ENCODE data around the gene RBCK1. TPM values are rescaled to one million over a fixed set of nuclear protein-coding genes. Genes with fewer than 3 reads are reported as not detected.

The RBCK1 gene
- total and polyA plus RNA-seq, 2 donors (not counting 1 experiment from before 2014, with no cell fraction given): 128 to 135 TPM

DNA sequence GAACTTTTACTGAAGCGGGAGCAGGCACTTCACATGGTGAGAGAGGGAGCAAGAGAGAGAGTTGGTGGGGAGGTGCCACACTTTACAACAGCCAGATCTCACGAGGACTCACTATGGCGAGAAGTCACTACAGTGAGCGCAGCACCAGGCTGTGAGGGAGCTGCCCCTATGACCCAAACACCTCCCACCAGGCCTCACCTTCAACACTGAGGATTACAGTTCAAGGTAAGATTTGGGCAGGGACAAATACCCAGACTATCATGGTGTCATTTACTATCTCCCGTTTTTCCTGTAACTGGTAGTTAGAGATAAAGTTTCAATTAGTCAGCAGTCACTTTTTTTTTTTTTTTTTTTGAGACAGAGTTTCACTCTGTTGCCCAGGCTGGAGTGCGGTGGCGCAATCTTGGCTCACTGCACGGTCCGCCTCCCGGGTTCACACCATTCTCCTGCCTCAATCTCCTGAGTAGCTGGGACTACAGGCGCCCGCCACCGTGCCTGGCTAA, 7.8 kb downstream of the RBCK1 start:
- no peak overlapping the region for H2AFZ ChIP-seq (ENCODE audit: insufficient read depth, low read depth, low read length, poor library complexity, severe bottlenecking)
- no peaks in the 10 kb centered on the region for H3K9me3 ChIP-seq (ENCODE audit: control extremely low read depth in 1 of 3, control insufficient read depth in 2 of 3, insufficient read depth in 1 of 3, low read length in 2 of 3)
- no peak for ATAC-seq (ENCODE audit: low read depth)
- peaks cover 29% of the 10 kb centered on the region for H4K20me1 ChIP-seq (ENCODE audit: control insufficient read depth, insufficient read depth, low read length, poor library complexity, severe bottlenecking)
- no peak overlapping the region for H3K4me3 ChIP-seq (ENCODE audit: control extremely low read depth in 1 of 5, extremely low read depth in 1 of 5, insufficient read depth in 1 of 5, low read depth in 2 of 5, low read length in 4 of 5)
- H3K27me3 ChIP-seq (replicated peaks in 1 of 4; ENCODE audit: control extremely low read depth in 1 of 4, control insufficient read depth in 3 of 4, insufficient read depth in 4 of 4, low read length in 3 of 4): no peaks in the 10 kb centered on the region
- peaks cover 0 to 39% of the 10 kb centered on the region in 2 experiments for H3K36me3 ChIP-seq (replicated peaks in 1 of 2; ENCODE audit: control extremely low read depth in 1 of 2, control insufficient read depth in 1 of 2, extremely low read depth in 1 of 2, insufficient read depth in 2 of 2, low read length in 1 of 2)
- Mint-ChIP-seq H3K27ac (no peak overlapping the region), H3K4me3 (no peak overlapping the region), H3K4me1 (peaks cover 19% of the 10 kb centered on the region), H3K27me3 (no peaks in the 10 kb centered on the region), H3K9me3 (ENCODE audit: insufficient read depth) (no peaks in the 10 kb centered on the region)
- H3K27ac ChIP-seq (ENCODE audit: low read length in 2 of 2): no peak overlapping the region
- DNase-seq: no peak
- 97% methylated on average over 6 of the region's 13 CpGs for WGBS (ENCODE audit: insufficient coverage)
- CTCF ChIA-PET: no interaction called here
- H3K9ac ChIP-seq (ENCODE audit: low read length): no peak overlapping the region
- H3K4me2 ChIP-seq (replicated peaks; ENCODE audit: low read depth, low read length, poor library complexity, severe bottlenecking): no peak overlapping the region
- H3K79me2 ChIP-seq (ENCODE audit: control insufficient read depth, insufficient read depth, low read length): peaks cover 59% of the 10 kb centered on the region
- TF ChIP-seq, protein P1, sequence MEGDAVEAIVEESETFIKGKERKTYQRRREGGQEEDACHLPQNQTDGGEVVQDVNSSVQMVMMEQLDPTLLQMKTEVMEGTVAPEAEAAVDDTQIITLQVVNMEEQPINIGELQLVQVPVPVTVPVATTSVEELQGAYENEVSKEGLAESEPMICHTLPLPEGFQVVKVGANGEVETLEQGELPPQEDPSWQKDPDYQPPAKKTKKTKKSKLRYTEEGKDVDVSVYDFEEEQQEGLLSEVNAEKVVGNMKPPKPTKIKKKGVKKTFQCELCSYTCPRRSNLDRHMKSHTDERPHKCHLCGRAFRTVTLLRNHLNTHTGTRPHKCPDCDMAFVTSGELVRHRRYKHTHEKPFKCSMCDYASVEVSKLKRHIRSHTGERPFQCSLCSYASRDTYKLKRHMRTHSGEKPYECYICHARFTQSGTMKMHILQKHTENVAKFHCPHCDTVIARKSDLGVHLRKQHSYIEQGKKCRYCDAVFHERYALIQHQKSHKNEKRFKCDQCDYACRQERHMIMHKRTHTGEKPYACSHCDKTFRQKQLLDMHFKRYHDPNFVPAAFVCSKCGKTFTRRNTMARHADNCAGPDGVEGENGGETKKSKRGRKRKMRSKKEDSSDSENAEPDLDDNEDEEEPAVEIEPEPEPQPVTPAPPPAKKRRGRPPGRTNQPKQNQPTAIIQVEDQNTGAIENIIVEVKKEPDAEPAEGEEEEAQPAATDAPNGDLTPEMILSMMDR (IDR thresholded peaks at IDR 0.05): no peak
- no peak for TF ChIP-seq EZH2 (IDR thresholded peaks at IDR 0.05; ENCODE audit: borderline replicate concordance, insufficient read depth, low read depth, low read length, poor library complexity, severe bottlenecking)
- intact Hi-C loops (cut with micrococcal nuclease): no loop called here
- peaks cover 0 to 4% of the 10 kb centered on the region in 2 donors for H3K4me1 ChIP-seq (ENCODE audit: control insufficient read depth in 2 of 2, insufficient read depth in 2 of 2, low read length in 2 of 2)
- POLR2A ChIA-PET: interaction anchor here (0.7 kb wide), 1 partner anchor 15 kb away, joined by 7 read pairs; no protein-coding TSS in a partner anchor

GRCh38 chr20:416950-417800, 9.1 kb downstream of the RBCK1 start:
- no peak for DNase-seq
- intact Hi-C loops (cut with micrococcal nuclease): no loop called here

More at GRCh38 chr20:416950-417800, 9.1 kb downstream of the RBCK1 start:
- H3K4me3 Mint-ChIP-seq: no peak overlapping the region
- Histone ChIP-seq H3K9me3 (ENCODE audit: control extremely low read depth in 1 of 3, control insufficient read depth in 2 of 3, insufficient read depth in 1 of 3, low read length in 2 of 3) (no peaks in the 10 kb centered on the region), H2AFZ (ENCODE audit: insufficient read depth, low read depth, low read length, poor library complexity, severe bottlenecking) (no peak overlapping the region), H3K4me1 (ENCODE audit: control insufficient read depth in 2 of 2, insufficient read depth in 2 of 2, low read length in 2 of 2) (peaks cover 0 to 4% of the 10 kb centered on the region in 2 donors), H3K27me3 (replicated peaks in 1 of 4; ENCODE audit: control extremely low read depth in 1 of 4, control insufficient read depth in 3 of 4, insufficient read depth in 4 of 4, low read length in 3 of 4) (no peaks in the 10 kb centered on the region), H3K9ac (ENCODE audit: low read length) (no peak overlapping the region), H3K27ac (ENCODE audit: low read length in 2 of 2) (no peak overlapping the region), H3K36me3 (replicated peaks in 1 of 2; ENCODE audit: control extremely low read depth in 1 of 2, control insufficient read depth in 1 of 2, extremely low read depth in 1 of 2, insufficient read depth in 2 of 2, low read length in 1 of 2) (peaks cover 0 to 49% of the 10 kb centered on the region in 2 experiments), H3K4me3 (ENCODE audit: control extremely low read depth in 1 of 5, extremely low read depth in 1 of 5, insufficient read depth in 1 of 5, low read depth in 2 of 5, low read length in 4 of 5) (no peak overlapping the region), H3K79me2 (ENCODE audit: control insufficient read depth, insufficient read depth, low read length) (peaks cover 61% of the 10 kb centered on the region), H3K4me2 (replicated peaks; ENCODE audit: low read depth, low read length, poor library complexity, severe bottlenecking) (no peak overlapping the region), H4K20me1 (ENCODE audit: control insufficient read depth, insufficient read depth, low read length, poor library complexity, severe bottlenecking) (peaks cover 42% of the 10 kb centered on the region)
- 91% methylated on average over 13 of the region's 13 CpGs for WGBS (ENCODE audit: insufficient coverage)
- H3K9me3 Mint-ChIP-seq (ENCODE audit: insufficient read depth): no peaks in the 10 kb centered on the region
- H3K4me1 Mint-ChIP-seq: peaks cover 14% of the 10 kb centered on the region
- TF ChIP-seq, protein P1 (IDR thresholded peaks at IDR 0.05): no peak
- no peak for TF ChIP-seq EZH2 (IDR thresholded peaks at IDR 0.05; ENCODE audit: borderline replicate concordance, insufficient read depth, low read depth, low read length, poor library complexity, severe bottlenecking)
- no peak overlapping the region for H3K27ac Mint-ChIP-seq
- CTCF ChIA-PET: no interaction called here
- no peaks in the 10 kb centered on the region for H3K27me3 Mint-ChIP-seq
- POLR2A ChIA-PET: no interaction called here
- no peak for ATAC-seq (ENCODE audit: low read depth)

Data from B cell (primary cell).